WTC11 (cell line): ENCODE measurements around the gene AFG3L2.

ENCODE experiments used
- AFF4 ChIP-seq: sonication (generic); formaldehyde crosslinking; IDR thresholded peaks from 2 replicates; pipeline ENCODE4 v1.8.1; 2023; ENCODE audit warnings: mild to moderate bottlenecking, missing genetic modification reagents, borderline replicate concordance
- ATF1 ChIP-seq: sonication (generic); formaldehyde crosslinking; IDR thresholded peaks from 2 replicates; pipeline ENCODE4 v1.8.1; 2023; ENCODE audit warnings: mild to moderate bottlenecking, moderate library complexity, missing genetic modification reagents
- CTCF ChIP-seq: fragments of 200-600 bp; IDR thresholded peaks from 2 replicates; pipeline ENCODE4 v1.8.0; 2022; ENCODE audit warnings: antibody characterized with exemption
- E2F1 ChIP-seq: sonication (generic); formaldehyde crosslinking; IDR thresholded peaks from 2 replicates; pipeline ENCODE4 v1.8.0; 2022; ENCODE audit warnings: mild to moderate bottlenecking, missing genetic modification reagents
- ESRRA ChIP-seq: sonication (generic); formaldehyde crosslinking; IDR thresholded peaks from 2 replicates; pipeline ENCODE4 v1.8.1; 2022; ENCODE audit warnings: mild to moderate bottlenecking, missing genetic modification reagents, borderline replicate concordance
- ETV6 ChIP-seq: sonication (generic); formaldehyde crosslinking; IDR thresholded peaks from 2 replicates; pipeline ENCODE4 v1.8.1; 2022; ENCODE audit warnings: mild to moderate bottlenecking, missing genetic modification reagents
- NFYB ChIP-seq: sonication (generic); formaldehyde crosslinking; conservative IDR thresholded peaks from 2 replicates; pipeline ENCODE4 v1.8.0; 2022; ENCODE audit warnings: low read depth, missing genetic modification reagents
- NR1H2 ChIP-seq: sonication (generic); formaldehyde crosslinking; IDR thresholded peaks from 2 replicates; pipeline ENCODE4 v1.9.0; 2021; ENCODE audit warnings: mild to moderate bottlenecking, moderate library complexity, missing genetic modification reagents
- RORB ChIP-seq: fragments of 250-450 bp; sonication (Bioruptor Pico); IDR thresholded peaks from 2 replicates; pipeline ENCODE4 v1.9.0; 2021; ENCODE audit warnings: mild to moderate bottlenecking
- SP1 ChIP-seq: sonication (generic); formaldehyde crosslinking; conservative IDR thresholded peaks from 2 replicates; pipeline ENCODE4 v1.8.1; 2022; ENCODE audit warnings: missing genetic modification reagents
- ZMAT4 ChIP-seq: fragments of 250-450 bp; sonication (Bioruptor Pico); IDR thresholded peaks from 2 replicates; pipeline ENCODE4 v1.9.0; 2021; ENCODE audit warnings: mild to moderate bottlenecking
- ZNF281 ChIP-seq: sonication (generic); formaldehyde crosslinking; IDR thresholded peaks from 2 replicates; pipeline ENCODE4 v1.8.0; 2023; ENCODE audit warnings: mild to moderate bottlenecking, missing genetic modification reagents
- TF ChIP-seq, protein P1 (sequence below): fragments of 250-450 bp; sonication (Bioruptor Pico); IDR thresholded peaks from 2 replicates; pipeline ENCODE4 v1.9.0; 2021; ENCODE audit warnings: mild to moderate bottlenecking
- TF ChIP-seq, protein P2 (sequence below): sonication (generic); formaldehyde crosslinking; IDR thresholded peaks from 2 replicates; pipeline ENCODE4 v1.8.1; 2022; ENCODE audit warnings: missing genetic modification reagents, borderline replicate concordance

DNA sequence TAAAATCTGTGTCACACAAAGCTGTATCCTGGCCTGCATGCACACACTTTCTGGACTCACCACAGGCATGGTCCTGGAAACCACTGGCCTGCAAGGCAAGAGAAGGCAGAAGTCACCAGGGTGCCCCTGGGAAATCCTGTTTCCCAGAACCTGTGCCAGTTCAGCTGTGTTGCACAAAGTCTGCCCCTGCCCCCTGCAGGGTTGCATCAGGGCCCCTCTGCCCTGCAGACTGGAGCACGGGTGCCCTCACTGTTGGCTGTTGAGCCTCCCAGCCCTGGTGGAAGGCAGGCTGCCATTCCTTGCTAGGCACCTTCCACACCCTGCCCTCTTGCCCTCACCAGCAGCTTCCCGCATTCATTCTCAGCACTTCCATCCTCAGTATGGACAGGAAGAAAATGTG lies 86.9 kb downstream of the AFG3L2 start:
- TF ChIP-seq CTCF (no peak), ETV6 (no peak), E2F1 (CRISPR knock-in tag) (no peak), ATF1 (no peak), NFYB (CRISPR knock-in tag) (no peak), ESRRA (no peak), RORB (CRISPR knock-in tag) (no peak), ZNF281 (no peak), ZMAT4 (CRISPR knock-in tag) (no peak), NR1H2 (CRISPR knock-in tag) (no peak), SP1 (CRISPR knock-in tag) (no peak), AFF4 (CRISPR knock-in tag) (no peak)
- TF ChIP-seq, protein P1, sequence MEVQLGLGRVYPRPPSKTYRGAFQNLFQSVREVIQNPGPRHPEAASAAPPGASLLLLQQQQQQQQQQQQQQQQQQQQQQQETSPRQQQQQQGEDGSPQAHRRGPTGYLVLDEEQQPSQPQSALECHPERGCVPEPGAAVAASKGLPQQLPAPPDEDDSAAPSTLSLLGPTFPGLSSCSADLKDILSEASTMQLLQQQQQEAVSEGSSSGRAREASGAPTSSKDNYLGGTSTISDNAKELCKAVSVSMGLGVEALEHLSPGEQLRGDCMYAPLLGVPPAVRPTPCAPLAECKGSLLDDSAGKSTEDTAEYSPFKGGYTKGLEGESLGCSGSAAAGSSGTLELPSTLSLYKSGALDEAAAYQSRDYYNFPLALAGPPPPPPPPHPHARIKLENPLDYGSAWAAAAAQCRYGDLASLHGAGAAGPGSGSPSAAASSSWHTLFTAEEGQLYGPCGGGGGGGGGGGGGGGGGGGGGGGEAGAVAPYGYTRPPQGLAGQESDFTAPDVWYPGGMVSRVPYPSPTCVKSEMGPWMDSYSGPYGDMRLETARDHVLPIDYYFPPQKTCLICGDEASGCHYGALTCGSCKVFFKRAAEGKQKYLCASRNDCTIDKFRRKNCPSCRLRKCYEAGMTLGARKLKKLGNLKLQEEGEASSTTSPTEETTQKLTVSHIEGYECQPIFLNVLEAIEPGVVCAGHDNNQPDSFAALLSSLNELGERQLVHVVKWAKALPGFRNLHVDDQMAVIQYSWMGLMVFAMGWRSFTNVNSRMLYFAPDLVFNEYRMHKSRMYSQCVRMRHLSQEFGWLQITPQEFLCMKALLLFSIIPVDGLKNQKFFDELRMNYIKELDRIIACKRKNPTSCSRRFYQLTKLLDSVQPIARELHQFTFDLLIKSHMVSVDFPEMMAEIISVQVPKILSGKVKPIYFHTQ (CRISPR knock-in tag), result no peak
- TF ChIP-seq, protein P2, sequence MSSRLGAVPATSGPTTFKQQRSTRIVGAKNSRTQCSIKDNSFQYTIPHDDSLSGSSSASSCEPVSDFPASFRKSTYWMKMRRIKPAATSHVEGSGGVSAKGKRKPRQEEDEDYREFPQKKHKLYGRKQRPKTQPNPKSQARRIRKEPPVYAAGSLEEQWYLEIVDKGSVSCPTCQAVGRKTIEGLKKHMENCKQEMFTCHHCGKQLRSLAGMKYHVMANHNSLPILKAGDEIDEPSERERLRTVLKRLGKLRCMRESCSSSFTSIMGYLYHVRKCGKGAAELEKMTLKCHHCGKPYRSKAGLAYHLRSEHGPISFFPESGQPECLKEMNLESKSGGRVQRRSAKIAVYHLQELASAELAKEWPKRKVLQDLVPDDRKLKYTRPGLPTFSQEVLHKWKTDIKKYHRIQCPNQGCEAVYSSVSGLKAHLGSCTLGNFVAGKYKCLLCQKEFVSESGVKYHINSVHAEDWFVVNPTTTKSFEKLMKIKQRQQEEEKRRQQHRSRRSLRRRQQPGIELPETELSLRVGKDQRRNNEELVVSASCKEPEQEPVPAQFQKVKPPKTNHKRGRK (CRISPR knock-in tag), result no peak
